ENCODE data around the gene CACNA2D2.
"Not testable (repeated sequence)": the region's sequence is repeated elsewhere in the genome, so short reads cannot be mapped to it uniquely, and the experiment has no call there.

CACNA2D2 gene

DNA sequence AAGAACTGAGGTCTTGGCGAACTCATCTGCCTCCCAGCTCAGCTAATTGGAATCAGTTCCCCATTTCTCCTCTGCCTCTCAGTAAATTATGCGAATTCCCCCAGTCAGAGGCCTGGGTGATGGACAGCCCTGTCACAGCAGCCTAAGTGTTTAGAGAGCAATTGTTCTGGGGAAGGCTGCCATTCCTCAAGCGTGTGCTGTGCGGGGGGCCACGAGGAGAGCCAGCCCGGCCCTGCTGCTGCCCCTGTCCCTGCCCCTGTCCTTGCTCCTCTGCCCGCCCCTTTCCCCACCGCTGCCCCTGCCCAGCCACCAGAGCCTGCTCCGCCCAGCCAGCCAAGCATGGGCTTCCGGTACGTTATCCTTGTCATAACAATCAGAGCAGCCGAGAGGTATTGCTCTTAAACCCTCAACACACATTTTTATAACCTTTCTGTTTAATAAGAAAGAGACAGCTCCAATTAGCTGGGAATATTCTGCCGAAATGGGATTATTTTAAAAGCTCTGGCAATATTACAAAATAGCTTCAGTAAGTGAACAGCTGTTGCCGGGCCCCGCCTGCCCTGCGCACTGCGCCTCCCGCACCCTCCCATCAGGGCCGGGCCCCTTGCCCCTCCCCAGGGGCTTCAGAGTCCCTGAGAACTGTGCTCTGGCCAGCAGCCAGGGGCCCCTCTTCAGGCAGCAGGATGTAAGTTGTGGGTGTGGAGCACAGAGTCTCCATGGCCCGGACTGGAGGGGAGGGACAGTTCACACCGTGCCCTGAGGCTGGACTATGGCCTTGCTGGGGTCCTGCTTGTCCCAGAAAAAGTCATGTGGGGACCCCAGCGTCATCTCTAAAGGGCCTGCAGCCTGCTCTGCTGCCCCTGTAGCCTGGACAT, 12.4 kb upstream of the CACNA2D2 start:
- Histone ChIP-seq H3K36me3 (ENCODE audit: insufficient read depth, low read length) (no peaks in the 10 kb centered on the region), H3K27me3 (ENCODE audit: insufficient read depth, low read length) (peaks cover 4% of the 10 kb centered on the region; the same call in 1 of the 2 replicates), H3K4me3 (ENCODE audit: low read depth, low read length, poor library complexity, severe bottlenecking) (no peak overlapping the region), H4K20me1 (ENCODE audit: insufficient read depth, low read length) (no peaks in the 10 kb centered on the region), H3K4me1 (ENCODE audit: insufficient read depth, low read length, severe bottlenecking) (no peaks in the 10 kb centered on the region), H2AFZ (ENCODE audit: low read length) (no peak overlapping the region), H3K9me3 (ENCODE audit: low read length) (no peaks in the 10 kb centered on the region), H3K4me2 (ENCODE audit: low read length) (no peak overlapping the region), H3K79me2 (ENCODE audit: insufficient read depth, low read length) (no peaks in the 10 kb centered on the region), H3K9me2 (ENCODE audit: low read depth, low read length) (no peaks in the 10 kb centered on the region), H3K9ac (ENCODE audit: low read length) (no peak overlapping the region), H3K27ac (ENCODE audit: low read depth, low read length, poor library complexity, severe bottlenecking) (no peak overlapping the region), H3F3A (ENCODE audit: insufficient read depth, low read length) (no peaks in the 10 kb centered on the region)
- TF ChIP-seq EZH2 (IDR thresholded peaks at IDR 0.05; ENCODE audit: borderline replicate concordance, low read length): no peak
- TF ChIP-seq, protein P1, sequence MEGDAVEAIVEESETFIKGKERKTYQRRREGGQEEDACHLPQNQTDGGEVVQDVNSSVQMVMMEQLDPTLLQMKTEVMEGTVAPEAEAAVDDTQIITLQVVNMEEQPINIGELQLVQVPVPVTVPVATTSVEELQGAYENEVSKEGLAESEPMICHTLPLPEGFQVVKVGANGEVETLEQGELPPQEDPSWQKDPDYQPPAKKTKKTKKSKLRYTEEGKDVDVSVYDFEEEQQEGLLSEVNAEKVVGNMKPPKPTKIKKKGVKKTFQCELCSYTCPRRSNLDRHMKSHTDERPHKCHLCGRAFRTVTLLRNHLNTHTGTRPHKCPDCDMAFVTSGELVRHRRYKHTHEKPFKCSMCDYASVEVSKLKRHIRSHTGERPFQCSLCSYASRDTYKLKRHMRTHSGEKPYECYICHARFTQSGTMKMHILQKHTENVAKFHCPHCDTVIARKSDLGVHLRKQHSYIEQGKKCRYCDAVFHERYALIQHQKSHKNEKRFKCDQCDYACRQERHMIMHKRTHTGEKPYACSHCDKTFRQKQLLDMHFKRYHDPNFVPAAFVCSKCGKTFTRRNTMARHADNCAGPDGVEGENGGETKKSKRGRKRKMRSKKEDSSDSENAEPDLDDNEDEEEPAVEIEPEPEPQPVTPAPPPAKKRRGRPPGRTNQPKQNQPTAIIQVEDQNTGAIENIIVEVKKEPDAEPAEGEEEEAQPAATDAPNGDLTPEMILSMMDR (IDR thresholded peaks at IDR 0.05; ENCODE audit: low read length): no peak

DNA sequence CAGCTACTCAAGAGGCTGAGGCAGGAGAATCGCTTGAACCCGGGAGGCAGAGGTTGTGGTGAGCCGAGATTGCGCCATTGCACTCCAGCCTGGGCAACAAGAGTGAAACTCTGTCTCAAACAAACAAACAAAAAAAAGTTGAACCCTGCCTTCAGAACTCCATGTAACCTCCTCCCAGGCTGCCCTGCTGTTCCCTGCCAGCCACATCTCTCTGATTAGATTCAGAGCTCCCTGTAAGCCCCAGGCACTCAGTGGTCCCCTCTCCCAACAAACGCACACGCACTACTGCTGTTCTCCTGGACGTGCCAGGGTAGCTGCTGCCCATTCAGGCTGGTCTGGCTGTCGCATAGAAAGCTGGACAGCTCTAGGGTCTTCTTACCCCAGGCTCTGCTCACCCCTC, 9.5 kb upstream of the CACNA2D2 start:
- not testable (repeated sequence) for H3K4me3 ChIP-seq (ENCODE audit: low read depth, low read length, poor library complexity, severe bottlenecking); H4K20me1 ChIP-seq (ENCODE audit: insufficient read depth, low read length); H3K27ac ChIP-seq (ENCODE audit: low read depth, low read length, poor library complexity, severe bottlenecking); H3K4me2 ChIP-seq (ENCODE audit: low read length); H3K79me2 ChIP-seq (ENCODE audit: insufficient read depth, low read length); H3K9me2 ChIP-seq (ENCODE audit: low read depth, low read length); H3K9ac ChIP-seq (ENCODE audit: low read length); H3K9me3 ChIP-seq (ENCODE audit: low read length); H2AFZ ChIP-seq (ENCODE audit: low read length); H3F3A ChIP-seq (ENCODE audit: insufficient read depth, low read length); H3K4me1 ChIP-seq (ENCODE audit: insufficient read depth, low read length, severe bottlenecking); H3K36me3 ChIP-seq (ENCODE audit: insufficient read depth, low read length)
- H3K27me3 ChIP-seq (ENCODE audit: insufficient read depth, low read length): peaks cover 13% of the 10 kb centered on the region; the same call in 1 of the 2 replicates

DNA sequence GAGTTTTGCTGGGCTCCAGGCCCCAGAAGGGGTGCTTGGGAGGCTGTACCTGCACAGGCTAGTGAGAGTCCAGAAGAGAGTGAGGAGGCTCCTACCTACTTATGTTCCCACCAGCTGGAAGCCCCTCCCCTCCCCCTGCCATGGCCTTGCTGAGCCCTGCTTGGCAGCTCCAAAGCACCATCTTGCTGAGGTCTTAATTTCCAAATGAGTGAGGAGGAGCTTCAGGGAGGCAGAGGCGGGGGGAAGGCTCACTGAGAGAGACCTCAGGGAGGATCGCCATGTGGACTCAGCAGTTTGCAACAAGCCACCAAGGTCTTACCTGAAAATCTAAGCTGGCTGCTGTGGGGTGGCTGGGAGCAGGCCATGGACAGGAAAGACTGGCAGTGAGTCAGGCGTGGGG, 8.7 kb upstream of the CACNA2D2 start:
- Histone ChIP-seq H3K9ac (ENCODE audit: low read length) (no peak overlapping the region), H3K36me3 (ENCODE audit: insufficient read depth, low read length) (no peaks in the 10 kb centered on the region), H4K20me1 (ENCODE audit: insufficient read depth, low read length) (no peaks in the 10 kb centered on the region), H3K4me1 (ENCODE audit: insufficient read depth, low read length, severe bottlenecking) (no peaks in the 10 kb centered on the region), H3F3A (ENCODE audit: insufficient read depth, low read length) (no peaks in the 10 kb centered on the region), H3K4me3 (ENCODE audit: low read depth, low read length, poor library complexity, severe bottlenecking) (no peak overlapping the region), H3K27me3 (ENCODE audit: insufficient read depth, low read length) (peaks cover 13% of the 10 kb centered on the region; the same call in 1 of the 2 replicates), H3K79me2 (ENCODE audit: insufficient read depth, low read length) (no peaks in the 10 kb centered on the region), H3K9me2 (ENCODE audit: low read depth, low read length) (no peaks in the 10 kb centered on the region), H3K4me2 (ENCODE audit: low read length) (no peak overlapping the region), H3K27ac (ENCODE audit: low read depth, low read length, poor library complexity, severe bottlenecking) (no peak overlapping the region), H3K9me3 (ENCODE audit: low read length) (no peaks in the 10 kb centered on the region), H2AFZ (ENCODE audit: low read length) (no peak overlapping the region)
- TF ChIP-seq, protein P1 (IDR thresholded peaks at IDR 0.05; ENCODE audit: low read length): no peak
- no peak for TF ChIP-seq EZH2 (IDR thresholded peaks at IDR 0.05; ENCODE audit: borderline replicate concordance, low read length)

DNA sequence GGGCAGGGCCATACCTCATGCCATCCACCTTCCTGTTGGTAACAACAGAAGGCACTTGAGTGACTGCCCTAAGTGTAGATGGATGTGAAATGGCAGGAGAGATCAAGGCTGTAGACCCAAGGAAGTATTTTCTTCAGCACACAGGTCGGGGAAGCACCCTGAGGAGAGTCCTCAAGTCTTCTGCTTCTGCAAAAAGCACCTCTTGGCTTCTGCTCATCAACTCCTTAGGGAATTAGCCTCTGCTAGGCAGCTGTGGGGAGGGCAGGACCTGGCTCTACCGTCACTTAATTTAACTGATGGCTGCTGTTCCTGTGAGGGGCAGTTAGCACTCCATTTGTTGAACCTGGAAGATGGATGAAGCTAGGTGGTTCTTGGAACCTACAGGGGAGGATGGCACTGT, 6.9 kb upstream of the CACNA2D2 start:
- 0 out of 2 replicates have a peak, but pooled peaks cover 8% of the 10 kb centered on the region for H3K27me3 ChIP-seq (ENCODE audit: insufficient read depth, low read length)
- no peak overlapping the region for H3K27ac ChIP-seq (ENCODE audit: low read depth, low read length, poor library complexity, severe bottlenecking)
- no peak overlapping the region for H2AFZ ChIP-seq (ENCODE audit: low read length)
- TF ChIP-seq, protein P1 (IDR thresholded peaks at IDR 0.05; ENCODE audit: low read length): no peak
- TF ChIP-seq EZH2 (IDR thresholded peaks at IDR 0.05; ENCODE audit: borderline replicate concordance, low read length): no peak
- no peaks in the 10 kb centered on the region for H3K9me2 ChIP-seq (ENCODE audit: low read depth, low read length)
- H3K36me3 ChIP-seq (ENCODE audit: insufficient read depth, low read length): no peaks in the 10 kb centered on the region
- H3F3A ChIP-seq (ENCODE audit: insufficient read depth, low read length): no peaks in the 10 kb centered on the region
- H4K20me1 ChIP-seq (ENCODE audit: insufficient read depth, low read length): no peaks in the 10 kb centered on the region
- H3K9ac ChIP-seq (ENCODE audit: low read length): no peak overlapping the region
- H3K79me2 ChIP-seq (ENCODE audit: insufficient read depth, low read length): no peaks in the 10 kb centered on the region
- no peak overlapping the region for H3K4me3 ChIP-seq (ENCODE audit: low read depth, low read length, poor library complexity, severe bottlenecking)
- H3K4me2 ChIP-seq (ENCODE audit: low read length): no peak overlapping the region
- H3K9me3 ChIP-seq (ENCODE audit: low read length): no peaks in the 10 kb centered on the region
- no peaks in the 10 kb centered on the region for H3K4me1 ChIP-seq (ENCODE audit: insufficient read depth, low read length, severe bottlenecking)

Measured in OCI-LY1 (cell line).